K562 (cell line): ENCODE data around the gene SOX12. TPM values are rescaled to one million over a fixed set of nuclear protein-coding genes. Genes with fewer than 3 reads are reported as not detected.

Experiments used
- ARID1B ChIP-seq: fragments of 450-650 bp; IDR thresholded peaks from 2 replicates; pipeline ENCODE4 v1.6.1; 2016; ENCODE audit warnings: antibody characterized with exemption, mild to moderate bottlenecking, inconsistent platforms
- ATF7 ChIP-seq: fragments of 450-650 bp; IDR thresholded peaks from 2 replicates; pipeline ENCODE4 v1.7.1; 2014; ENCODE audit warnings: mild to moderate bottlenecking, moderate library complexity
- BRCA1 ChIP-seq, 2 experiments: fragments of 450-650 bp in 1 of 2; sonication (generic) in 1 of 2; formaldehyde crosslinking in 1 of 2; IDR thresholded peaks; 2 replicates each; pipeline versions ENCODE4 v1.5.0 to v1.6.1; 2017 to 2020; ENCODE audit warnings: mild to moderate bottlenecking in 1 of 2, missing genetic modification reagents in 1 of 2
- BRD9 ChIP-seq: fragments of 450-650 bp; IDR thresholded peaks from 2 replicates; pipeline ENCODE4 v1.6.1; 2018; ENCODE audit warnings: low read depth; ENCODE audit not compliant: partially characterized antibody
- CBFA2T2 ChIP-seq: fragments of 450-650 bp; conservative IDR thresholded peaks from 2 replicates; pipeline ENCODE4 v1.6.1; 2017; ENCODE audit warnings: mild to moderate bottlenecking
- CBX5 ChIP-seq: IDR thresholded peaks from 2 replicates; pipeline ENCODE4 v1.6.1; 2014; ENCODE audit warnings: low read depth, borderline replicate concordance
- CCNT2 ChIP-seq: IDR thresholded peaks from 2 replicates; pipeline ENCODE4 v1.6.1; 2011; ENCODE audit warnings: borderline replicate concordance, low read depth, mild to moderate bottlenecking, moderate library complexity, mixed read lengths, low read length; ENCODE audit not compliant: insufficient read length; ENCODE audit errors: extremely low read depth
- DPF2 ChIP-seq: fragments of 450-650 bp; IDR thresholded peaks from 2 replicates; pipeline ENCODE4 v1.6.1; 2016
- ELF1 ChIP-seq: fragments of 200-800 bp; sonication (Bioruptor generic); IDR thresholded peaks from 2 replicates; pipeline ENCODE4 v1.6.1; 2016; ENCODE audit warnings: missing genetic modification characterization, missing compliant biosample characterization
- KLF16 ChIP-seq: IDR thresholded peaks from 2 replicates; pipeline ENCODE4 v1.6.1; 2016; ENCODE audit warnings: antibody characterized with exemption
- NCOA2 ChIP-seq, 2 experiments: fragments of 450-650 bp; IDR thresholded peaks; 2 replicates each; pipeline ENCODE4 v1.6.1; 2018; ENCODE audit warnings: mild to moderate bottlenecking in 2 of 2, moderate library complexity in 1 of 2; ENCODE audit not compliant: partially characterized antibody in 2 of 2
- NR2C1 ChIP-seq, 2 experiments: fragments of 450-650 bp; IDR thresholded peaks; 2 replicates each; pipeline ENCODE4 v1.6.1; 2017; ENCODE audit warnings: mild to moderate bottlenecking in 2 of 2, antibody characterized with exemption in 1 of 2, inconsistent platforms in 1 of 2, missing compliant biosample characterization in 1 of 2, missing genetic modification characterization in 1 of 2
- NR2C2 ChIP-seq, 2 experiments: fragments of 200-800 bp in 1 of 2; sonication (Bioruptor generic) in 1 of 2; sonication (generic) in 1 of 2; formaldehyde crosslinking in 1 of 2; IDR thresholded peaks; 2 replicates each; pipeline versions ENCODE4 v1.6.1 to v1.8.0; 2016 to 2022; ENCODE audit warnings: mild to moderate bottlenecking in 1 of 2, missing compliant biosample characterization in 1 of 2, missing genetic modification characterization in 1 of 2, missing genetic modification reagents in 1 of 2
- PHF21A ChIP-seq: fragments of 450-650 bp; IDR thresholded peaks from 2 replicates; pipeline ENCODE4 v1.6.1; 2017; ENCODE audit warnings: low read depth, borderline replicate concordance
- SMAD4 ChIP-seq: fragments of 250-450 bp; sonication (Bioruptor Pico); conservative IDR thresholded peaks from 2 replicates; pipeline ENCODE4 v1.8.0; 2021; ENCODE audit warnings: inconsistent platforms, mild to moderate bottlenecking, moderate library complexity
- SMARCE1 ChIP-seq: fragments of 450-650 bp; IDR thresholded peaks from 2 replicates; pipeline ENCODE4 v1.7.1; 2016; ENCODE audit warnings: mild to moderate bottlenecking
- TAF1 ChIP-seq: IDR thresholded peaks from 2 replicates; pipeline ENCODE4 v1.6.1; 2011; ENCODE audit warnings: mild to moderate bottlenecking, low read length, moderate library complexity; ENCODE audit not compliant: insufficient read depth, control insufficient read depth, severe bottlenecking; ENCODE audit errors: extremely low read depth
- TAL1 ChIP-seq: fragments of 450-650 bp; IDR thresholded peaks from 2 replicates; pipeline ENCODE4 v1.6.1; 2016; ENCODE audit warnings: mild to moderate bottlenecking
- TEAD2 ChIP-seq: fragments of 450-650 bp; IDR thresholded peaks from 2 replicates; pipeline ENCODE4 v1.6.1; 2016; ENCODE audit warnings: missing genetic modification characterization, control low read depth, missing compliant biosample characterization
- TEAD4 ChIP-seq, 2 experiments: sonication (generic) in 1 of 2; formaldehyde crosslinking in 1 of 2; IDR thresholded peaks; 2 replicates each; pipeline versions ENCODE4 v1.6.1 to v1.8.0; 2012 to 2022; ENCODE audit warnings: borderline replicate concordance in 1 of 2, inconsistent platforms in 1 of 2, low read length in 1 of 2, mild to moderate bottlenecking in 1 of 2, missing genetic modification reagents in 1 of 2
- ZNF282 ChIP-seq: sonication (generic); formaldehyde crosslinking; IDR thresholded peaks from 2 replicates; pipeline ENCODE4 v1.8.1; 2023; ENCODE audit warnings: missing genetic modification reagents
- ZNF644 ChIP-seq: fragments of 200-800 bp; sonication (Bioruptor generic); IDR thresholded peaks from 2 replicates; pipeline ENCODE4 v1.6.1; 2016; ENCODE audit warnings: low read depth, missing genetic modification characterization, missing compliant biosample characterization
- polyA plus RNA-seq, 8 experiments: library from polyadenylated mRNA; depleted of rRNA in 4 of 8; stranded (reverse) in 5 of 8; unstranded in 3 of 8; fragments of >200 nt; fragmentation: Nextera tagmentation in 2 of 8; fragmentation: Illumina TruSeq in 1 of 8; extraction: Ambion mirVana in 2 of 8; extraction: Trizol in 1 of 8; gene quantifications; 2 replicates each; pipeline versions ENCODE4 v1.2.1 to v1.2.3, GENCODE V29; 2011 to 2014; ENCODE audit warnings: inconsistent platforms in 1 of 8, missing spikeins in 1 of 8
- total RNA-seq, 7 experiments: library from RNA; depleted of rRNA in 6 of 7; stranded (reverse); fragments of >200 nt in 6 of 7; fragmentation: Illumina TruSeq in 2 of 7; extraction: Trizol in 2 of 7; gene quantifications; 2 replicates each; pipeline versions ENCODE4 v1.2.1 to v1.2.3, GENCODE V29; 2011 to 2021; ENCODE audit warnings: low replicate concordance in 1 of 7
- TF ChIP-seq, protein P1 (sequence below): sonication (generic); formaldehyde crosslinking; IDR thresholded peaks from 2 replicates; pipeline ENCODE4 v1.8.0; 2022; ENCODE audit warnings: mild to moderate bottlenecking, missing genetic modification reagents
- TF ChIP-seq, protein P2 (sequence below): fragments of 250-450 bp; sonication (Bioruptor Pico); IDR thresholded peaks from 2 replicates; pipeline ENCODE4 v1.4.0; 2020; ENCODE audit warnings: mild to moderate bottlenecking
- TF ChIP-seq, protein P3 (sequence below): fragments of 200-800 bp; sonication (Bioruptor generic); IDR thresholded peaks from 2 replicates; pipeline ENCODE4 v1.6.1; 2017; ENCODE audit warnings: missing genetic modification characterization, missing compliant biosample characterization

Gene SOX12
- total and polyA plus RNA-seq, 9 of the 15 experiments (the other 6 are each of a cell fraction or from before 2014, with no cell fraction given): 0.42 to 26.3 (median 2.6) TPM

DNA sequence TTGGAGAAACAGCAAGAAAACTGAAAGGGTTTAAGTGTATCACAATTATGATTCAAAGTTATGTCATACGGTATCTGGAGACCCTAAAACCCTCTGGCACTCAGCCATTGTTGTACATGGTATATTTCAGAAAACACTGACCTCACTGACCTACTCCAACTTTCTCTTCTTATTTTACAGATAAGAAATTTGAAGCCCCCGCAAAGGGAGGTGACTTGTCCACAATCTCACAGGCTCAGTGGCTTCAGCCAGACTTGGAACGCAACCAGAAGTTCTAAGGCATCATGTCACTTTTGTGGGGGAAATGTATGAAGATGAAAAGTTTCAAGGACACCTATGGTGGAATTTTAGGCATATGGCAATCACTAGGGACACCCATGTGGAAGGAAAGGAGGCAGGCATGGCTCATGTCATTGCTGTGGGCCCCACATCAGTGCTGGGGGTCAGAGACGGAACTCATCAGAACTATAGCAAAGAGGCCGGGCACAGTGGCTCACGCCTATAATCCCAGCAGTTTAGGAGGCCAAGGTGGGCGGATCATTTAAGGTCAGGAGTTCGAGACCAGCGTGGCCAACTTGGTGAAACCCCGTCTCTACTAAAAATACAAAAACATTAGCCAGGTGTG lies 50.0 kb downstream of the SOX12 start (continued):
- TF ChIP-seq CCNT2 (peak; percentile 25), ARID1B (peak; percentile 71), NR2C2 (CRISPR knock-in tag; IDR thresholded peaks at IDR 0.05) (no peak), NR2C2 (tag; IDR thresholded peaks at IDR 0.05) (peak; percentile 49), CBFA2T2 (peak; percentile 65), SMARCE1 (peak; percentile 27), SMAD4 (CRISPR knock-in tag) (peak; percentile 60), BRCA1 (IDR thresholded peaks at IDR 0.05) (no peak), BRCA1 (CRISPR knock-in tag; IDR thresholded peaks at IDR 0.05) (no peak), PHF21A (no peak), NR2C1 (IDR thresholded peaks at IDR 0.05) (no peak), NR2C1 (tag; IDR thresholded peaks at IDR 0.05) (peak; percentile 37), TAL1 (0 out of 2 replicates have a peak, but pooled peaks have one; percentile 28), ZNF282 (CRISPR knock-in tag) (no peak), TAF1 (peak; percentile 18), TEAD4 (IDR thresholded peaks at IDR 0.05; ENCODE audit: low read length) (peak; percentile 60), TEAD4 (CRISPR knock-in tag; IDR thresholded peaks at IDR 0.05; ENCODE audit: borderline replicate concordance) (no peak), BRD9 (peak; percentile 26), ELF1 (tag) (no peak), ATF7 (peak; percentile 32; the same call in 1 of the 2 replicates), ZNF644 (tag) (peak; percentile 36; the same call in 1 of the 2 replicates), KLF16 (0 out of 2 replicates have a peak, but pooled peaks have one; percentile 57), NCOA2 (IDR thresholded peaks at IDR 0.05; ENCODE audit: partially characterized antibody in 2 of 2) (no peak), DPF2 (peak; percentile 45; the same call in 1 of the 2 replicates), CBX5 (no peak), TEAD2 (tag) (no peak)
- TF ChIP-seq, protein P1, sequence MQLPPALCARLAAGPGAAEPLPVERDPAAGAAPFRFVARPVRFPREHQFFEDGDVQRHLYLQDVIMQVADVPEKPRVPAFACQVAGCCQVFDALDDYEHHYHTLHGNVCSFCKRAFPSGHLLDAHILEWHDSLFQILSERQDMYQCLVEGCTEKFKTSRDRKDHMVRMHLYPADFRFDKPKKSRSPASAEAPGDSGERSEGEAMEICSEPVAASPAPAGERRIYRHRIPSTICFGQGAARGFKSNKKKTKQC (CRISPR knock-in tag): peak; percentile 32; the same call in 1 of the 2 replicates
- TF ChIP-seq, protein P2, sequence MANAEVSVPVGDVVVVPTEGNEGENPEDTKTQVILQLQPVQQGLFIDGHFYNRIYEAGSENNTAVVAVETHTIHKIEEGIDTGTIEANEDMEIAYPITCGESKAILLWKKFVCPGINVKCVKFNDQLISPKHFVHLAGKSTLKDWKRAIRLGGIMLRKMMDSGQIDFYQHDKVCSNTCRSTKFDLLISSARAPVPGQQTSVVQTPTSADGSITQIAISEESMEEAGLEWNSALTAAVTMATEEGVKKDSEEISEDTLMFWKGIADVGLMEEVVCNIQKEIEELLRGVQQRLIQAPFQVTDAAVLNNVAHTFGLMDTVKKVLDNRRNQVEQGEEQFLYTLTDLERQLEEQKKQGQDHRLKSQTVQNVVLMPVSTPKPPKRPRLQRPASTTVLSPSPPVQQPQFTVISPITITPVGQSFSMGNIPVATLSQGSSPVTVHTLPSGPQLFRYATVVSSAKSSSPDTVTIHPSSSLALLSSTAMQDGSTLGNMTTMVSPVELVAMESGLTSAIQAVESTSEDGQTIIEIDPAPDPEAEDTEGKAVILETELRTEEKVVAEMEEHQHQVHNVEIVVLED (CRISPR knock-in tag): no peak
- TF ChIP-seq, protein P3, sequence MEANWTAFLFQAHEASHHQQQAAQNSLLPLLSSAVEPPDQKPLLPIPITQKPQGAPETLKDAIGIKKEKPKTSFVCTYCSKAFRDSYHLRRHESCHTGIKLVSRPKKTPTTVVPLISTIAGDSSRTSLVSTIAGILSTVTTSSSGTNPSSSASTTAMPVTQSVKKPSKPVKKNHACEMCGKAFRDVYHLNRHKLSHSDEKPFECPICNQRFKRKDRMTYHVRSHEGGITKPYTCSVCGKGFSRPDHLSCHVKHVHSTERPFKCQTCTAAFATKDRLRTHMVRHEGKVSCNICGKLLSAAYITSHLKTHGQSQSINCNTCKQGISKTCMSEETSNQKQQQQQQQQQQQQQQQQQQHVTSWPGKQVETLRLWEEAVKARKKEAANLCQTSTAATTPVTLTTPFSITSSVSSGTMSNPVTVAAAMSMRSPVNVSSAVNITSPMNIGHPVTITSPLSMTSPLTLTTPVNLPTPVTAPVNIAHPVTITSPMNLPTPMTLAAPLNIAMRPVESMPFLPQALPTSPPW: peak; percentile 54
